HepG2 (cell line): ENCODE measurements around the gene ZNF212. TPM values are rescaled to one million over a fixed set of nuclear protein-coding genes. Genes with fewer than 3 reads are reported as not detected.

Experiments used
- ATAC-seq: fragments of 200-7000 bp; cut with Tn5 transposase; 3 replicates; pipeline ENCODE4 v1.9.1; 2020; ENCODE audit warnings: mild to moderate bottlenecking, moderate library complexity
- BruUV-seq: library from RNA; stranded (reverse); fragments of 400-500 nt; replicated peaks from 2 replicates; lab custom pipeline; 2021; lab: Mats Ljungman, UMichigan
- CTCF ChIA-PET: fragments of 300-600 bp; formaldehyde crosslinking; extraction: SDS; loops from one replicate; lab custom pipeline; 2021; ENCODE audit warnings: low total read pairs, inconsistent platforms, low intra/inter-chr PET ratio; lab: Yijun Ruan, JAX
- POLR2A ChIA-PET: fragments of 350-600 bp; sonication (Branson Sonifier 250); formaldehyde crosslinking; loops from one replicate; lab custom pipeline; 2020; ENCODE audit warnings: antibody characterized with exemption, inconsistent platforms; lab: Yijun Ruan, JAX
- DNase-seq: peaks from one replicate; pipeline ENCODE4 v3.0.0-alpha.2; 2015; ENCODE audit warnings: low spot score
- FAIRE-seq: peaks from 3 replicates; lab custom pipeline; 2011; peaks lifted over from hg19 to GRCh38; lab: Jason Lieb, UNC
- H2AFZ ChIP-seq: one replicate; pipeline ENCODE4 v1.6.1; 2011; ENCODE audit warnings: low read length, inconsistent platforms
- H3K27ac ChIP-seq: fragments of 300-600 bp; 3 replicates; pipeline ENCODE4 v1.8.0; 2011; ENCODE audit warnings: mixed run types, mild to moderate bottlenecking, mixed read lengths, low read length, inconsistent platforms; ENCODE audit not compliant: insufficient read depth; ENCODE audit errors: extremely low read length
- H3K27me3 ChIP-seq, 2 experiments: fragments of 200-600 bp in 1 of 2; 2 replicates in 1 of 2; 3 replicates in 1 of 2; pipeline versions ENCODE4 v1.6.0 to v1.8.0; 2011; ENCODE audit warnings: low read length in 2 of 2, mild to moderate bottlenecking in 2 of 2, moderate library complexity in 2 of 2, inconsistent platforms in 1 of 2; ENCODE audit not compliant: insufficient read depth in 2 of 2, control insufficient read depth in 1 of 2
- H3K36me3 ChIP-seq, 2 experiments: fragments of 200-600 bp in 1 of 2; replicated peaks in 1 of 2; 2 replicates in 1 of 2; 3 replicates in 1 of 2; pipeline versions ENCODE4 v1.5.1 to v1.8.0; 2011; ENCODE audit warnings: low read length in 2 of 2, inconsistent platforms in 1 of 2; ENCODE audit not compliant: insufficient read depth in 2 of 2, control insufficient read depth in 1 of 2
- H3K4me1 ChIP-seq: 2 replicates; pipeline ENCODE4 v1.5.1; 2012; ENCODE audit warnings: low read length, inconsistent platforms; ENCODE audit not compliant: insufficient read depth
- H3K4me2 ChIP-seq: 2 replicates; pipeline ENCODE4 v1.6.0; 2011; ENCODE audit warnings: low read depth, low read length, inconsistent platforms
- H3K4me3 ChIP-seq, 3 experiments: fragments of 200-600 bp in 1 of 3; sonication (generic), shearing (Covaris generic) in 1 of 3; replicated peaks in 1 of 3; 2 replicates each; pipeline ENCODE4 v1.5.1; 2011 to 2016; ENCODE audit warnings: low read length in 3 of 3, inconsistent platforms in 2 of 3, low read depth in 2 of 3, mild to moderate bottlenecking in 2 of 3, control low read depth in 1 of 3, mixed read lengths in 1 of 3; ENCODE audit not compliant: insufficient read depth in 1 of 3
- H3K79me2 ChIP-seq: one replicate; pipeline ENCODE4 v1.6.1; 2011; ENCODE audit warnings: low read length, inconsistent platforms; ENCODE audit not compliant: insufficient read depth
- H3K9ac ChIP-seq: 2 replicates; pipeline ENCODE4 v1.6.0; 2011; ENCODE audit warnings: mild to moderate bottlenecking, low read depth, low read length, inconsistent platforms; ENCODE audit not compliant: insufficient read depth
- H3K9me3 ChIP-seq: 2 replicates; pipeline ENCODE4 v1.5.1; 2012; ENCODE audit warnings: mild to moderate bottlenecking, low read length
- H4K20me1 ChIP-seq: 2 replicates; pipeline ENCODE4 v1.6.0; 2011; ENCODE audit warnings: inconsistent platforms, mild to moderate bottlenecking, low read length, moderate library complexity; ENCODE audit not compliant: insufficient read depth
- CENPX ChIP-seq: sonication (generic); formaldehyde crosslinking; IDR thresholded peaks from 2 replicates; pipeline ENCODE4 v1.9.0; 2021; ENCODE audit warnings: mild to moderate bottlenecking, missing genetic modification reagents, moderate library complexity
- GTF2F1 ChIP-seq: fragments of 150-350 bp; IDR thresholded peaks from 2 replicates; pipeline ENCODE4 v1.6.1; 2014; ENCODE audit warnings: low read length
- JUN ChIP-seq: sonication (generic); formaldehyde crosslinking; IDR thresholded peaks from 2 replicates; pipeline ENCODE4 v1.4.0; 2020; ENCODE audit warnings: mild to moderate bottlenecking, missing genetic modification reagents
- PRPF4 ChIP-seq: fragments of 200-400 bp; formaldehyde crosslinking; IDR thresholded peaks from 2 replicates; pipeline ENCODE4 v1.6.1; 2016; ENCODE audit warnings: low read length, low read depth; ENCODE audit not compliant: poor library complexity, severe bottlenecking
- TBL1XR1 ChIP-seq: fragments of 150-350 bp; IDR thresholded peaks from 2 replicates; pipeline ENCODE4 v1.6.1; 2014; ENCODE audit warnings: borderline replicate concordance, low read length; ENCODE audit not compliant: partially characterized antibody
- THYN1 ChIP-seq: sonication (generic); formaldehyde crosslinking; IDR thresholded peaks from 2 replicates; pipeline ENCODE4 v1.8.1; 2023; ENCODE audit warnings: low read depth, mild to moderate bottlenecking, moderate library complexity, missing genetic modification reagents, borderline replicate concordance
- ZNF121 ChIP-seq: sonication (generic); formaldehyde crosslinking; IDR thresholded peaks from 2 replicates; pipeline ENCODE4 v1.5.0; 2020; ENCODE audit warnings: mild to moderate bottlenecking, missing genetic modification reagents
- ZNF451 ChIP-seq: sonication (generic); formaldehyde crosslinking; IDR thresholded peaks from 2 replicates; pipeline ENCODE4 v1.5.0; 2020; ENCODE audit warnings: mild to moderate bottlenecking, missing genetic modification reagents
- ZNF570 ChIP-seq: sonication (generic); formaldehyde crosslinking; IDR thresholded peaks from 2 replicates; pipeline ENCODE4 v1.4.0; 2020; ENCODE audit warnings: mild to moderate bottlenecking, missing genetic modification reagents, borderline replicate concordance
- ZNF589 ChIP-seq: sonication (generic); formaldehyde crosslinking; conservative IDR thresholded peaks from 2 replicates; pipeline ENCODE4 v1.8.0; 2022; ENCODE audit warnings: mild to moderate bottlenecking, moderate library complexity, missing genetic modification reagents
- WGBS: methylation state at CpG from one replicate; pipeline ENCODE4 v1.1.6; 2017; ENCODE audit warnings: low lambda C conversion rate; 5-methylcytosine and 5-hydroxymethylcytosine counted together
- in situ Hi-C: cut with HindIII; loops from 2 replicates; pipeline ENCODE4 v1.10.0; 2017; ENCODE audit warnings: low pct_unique_long_range_greater_than_20kb; ENCODE audit not compliant: extremely low pct_ligation_motif_present
- intact Hi-C: fragments of 100-400 bp; cut with micrococcal nuclease; formaldehyde crosslinking; loops from one replicate; pipeline ENCODE4 v1.10.0; 2022; ENCODE audit not compliant: unreplicated experiment
- polyA plus RNA-seq, 8 experiments: library from polyadenylated mRNA; depleted of rRNA in 3 of 8; stranded (reverse) in 7 of 8; unstranded in 1 of 8; fragments of >200 nt; fragmentation: Illumina TruSeq in 4 of 8; extraction: Trizol in 4 of 8; gene quantifications; 2 replicates each; pipeline versions ENCODE4 v1.2.1 to v1.2.3, GENCODE V29; 2011 to 2016; ENCODE audit warnings: low read depth in 4 of 8, missing spikeins in 1 of 8, mixed read lengths in 1 of 8; ENCODE audit not compliant: insufficient read depth in 1 of 8
- total RNA-seq, 5 experiments: library from RNA; depleted of rRNA; stranded (reverse); fragments of >200 nt; fragmentation: Illumina TruSeq; extraction: Trizol; gene quantifications; 2 replicates each; pipeline ENCODE4 v1.2.3, GENCODE V29; 2016; ENCODE audit warnings: low read depth in 1 of 5
- TF ChIP-seq, protein P1 (sequence below): sonication (generic); formaldehyde crosslinking; IDR thresholded peaks from 2 replicates; pipeline ENCODE4 v1.5.1; 2020; ENCODE audit warnings: missing genetic modification reagents, mild to moderate bottlenecking, borderline replicate concordance
- TF ChIP-seq, protein P2 (sequence below): sonication (generic); formaldehyde crosslinking; IDR thresholded peaks from 2 replicates; pipeline ENCODE4 v1.4.0; 2020; ENCODE audit warnings: missing genetic modification reagents
- TF ChIP-seq, protein P3 (sequence below): sonication (generic); formaldehyde crosslinking; IDR thresholded peaks from 2 replicates; pipeline ENCODE4 v1.8.0; 2022; ENCODE audit warnings: missing genetic modification reagents, mild to moderate bottlenecking, inconsistent platforms, borderline replicate concordance
- TF ChIP-seq, protein P4 (sequence below): sonication (generic); formaldehyde crosslinking; conservative IDR thresholded peaks from 2 replicates; pipeline ENCODE4 v1.5.0; 2020; ENCODE audit warnings: missing genetic modification reagents

The ZNF212 gene
- total and polyA plus RNA-seq, 2 of the 13 experiments (the other 11 are each of a cell fraction or from before 2014, with no cell fraction given), result 2.6 to 3.8 TPM

- POLR2A ChIA-PET, result no interaction called here
These were observed 15.7 kb downstream of the ZNF212 start for GRCh38 chr7:149255174-149255573.

DNA sequence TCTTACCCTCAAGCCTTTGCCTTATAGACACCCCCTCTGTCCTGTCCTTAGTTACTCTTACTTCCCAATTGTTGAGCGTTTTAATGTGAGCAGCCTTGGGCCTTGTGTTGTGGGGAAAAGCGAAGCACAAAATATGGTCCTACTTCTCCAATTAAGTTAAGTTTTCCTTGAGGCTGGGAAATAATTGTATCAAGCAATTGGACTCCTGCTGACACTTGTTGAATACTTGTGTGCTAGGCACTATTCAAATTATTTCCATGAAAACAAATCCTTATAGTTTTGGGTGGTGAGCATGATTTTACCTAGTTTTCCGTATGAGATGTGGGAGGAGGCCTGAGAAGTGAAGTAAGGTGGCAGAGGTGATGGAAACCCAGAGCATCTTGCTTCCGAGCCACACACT, 17.1 kb downstream of the ZNF212 start:
- Histone ChIP-seq H3K79me2 (no peaks in the 10 kb centered on the region), H4K20me1 (no peaks in the 10 kb centered on the region), H3K36me3 (peaks cover 19 to 30% of the 10 kb centered on the region in 2 experiments; a peak in 4 of 5 replicates), H3K27me3 (no peaks in the 10 kb centered on the region), H2AFZ (no peak overlapping the region), H3K4me1 (peaks cover 6% of the 10 kb centered on the region; the same call in 1 of the 2 replicates), H3K4me2 (no peak overlapping the region), H3K27ac (no peak overlapping the region), H3K4me3 (no peak overlapping the region), H3K9me3 (no peaks in the 10 kb centered on the region), H3K9ac (no peak overlapping the region)
- WGBS, result 93% methylated on average over 4 of the region's 4 CpGs
- intact Hi-C loops (no loop called here), in situ Hi-C loops (no loop called here)
- no TSS peak for BruUV-seq
- ChIA-PET POLR2A (no interaction called here), CTCF (no interaction called here)
- ATAC-seq, result no peak
- FAIRE-seq, result no peak
- DNase-seq, result no peak
- no peak for TF ChIP-seq TBL1XR1
- TF ChIP-seq, protein P1, sequence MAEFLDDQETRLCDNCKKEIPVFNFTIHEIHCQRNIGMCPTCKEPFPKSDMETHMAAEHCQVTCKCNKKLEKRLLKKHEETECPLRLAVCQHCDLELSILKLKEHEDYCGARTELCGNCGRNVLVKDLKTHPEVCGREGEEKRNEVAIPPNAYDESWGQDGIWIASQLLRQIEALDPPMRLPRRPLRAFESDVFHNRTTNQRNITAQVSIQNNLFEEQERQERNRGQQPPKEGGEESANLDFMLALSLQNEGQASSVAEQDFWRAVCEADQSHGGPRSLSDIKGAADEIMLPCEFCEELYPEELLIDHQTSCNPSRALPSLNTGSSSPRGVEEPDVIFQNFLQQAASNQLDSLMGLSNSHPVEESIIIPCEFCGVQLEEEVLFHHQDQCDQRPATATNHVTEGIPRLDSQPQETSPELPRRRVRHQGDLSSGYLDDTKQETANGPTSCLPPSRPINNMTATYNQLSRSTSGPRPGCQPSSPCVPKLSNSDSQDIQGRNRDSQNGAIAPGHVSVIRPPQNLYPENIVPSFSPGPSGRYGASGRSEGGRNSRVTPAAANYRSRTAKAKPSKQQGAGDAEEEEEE (CRISPR knock-in tag), result no peak
- no peak for TF ChIP-seq CENPX
- TF ChIP-seq, protein P2, sequence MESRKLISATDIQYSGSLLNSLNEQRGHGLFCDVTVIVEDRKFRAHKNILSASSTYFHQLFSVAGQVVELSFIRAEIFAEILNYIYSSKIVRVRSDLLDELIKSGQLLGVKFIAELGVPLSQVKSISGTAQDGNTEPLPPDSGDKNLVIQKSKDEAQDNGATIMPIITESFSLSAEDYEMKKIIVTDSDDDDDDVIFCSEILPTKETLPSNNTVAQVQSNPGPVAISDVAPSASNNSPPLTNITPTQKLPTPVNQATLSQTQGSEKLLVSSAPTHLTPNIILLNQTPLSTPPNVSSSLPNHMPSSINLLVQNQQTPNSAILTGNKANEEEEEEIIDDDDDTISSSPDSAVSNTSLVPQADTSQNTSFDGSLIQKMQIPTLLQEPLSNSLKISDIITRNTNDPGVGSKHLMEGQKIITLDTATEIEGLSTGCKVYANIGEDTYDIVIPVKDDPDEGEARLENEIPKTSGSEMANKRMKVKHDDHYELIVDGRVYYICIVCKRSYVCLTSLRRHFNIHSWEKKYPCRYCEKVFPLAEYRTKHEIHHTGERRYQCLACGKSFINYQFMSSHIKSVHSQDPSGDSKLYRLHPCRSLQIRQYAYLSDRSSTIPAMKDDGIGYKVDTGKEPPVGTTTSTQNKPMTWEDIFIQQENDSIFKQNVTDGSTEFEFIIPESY (CRISPR knock-in tag), result no peak
- TF ChIP-seq ZNF451 (CRISPR knock-in tag), result no peak
- no peak for TF ChIP-seq ZNF570 (CRISPR knock-in tag)
- no peak for TF ChIP-seq GTF2F1

More at GRCh38 chr7:149255174-149255573, 15.7 kb downstream of the ZNF212 start:
- no peaks in the 10 kb centered on the region for H4K20me1 ChIP-seq
- no peak for FAIRE-seq
- 95% methylated on average over 5 of the region's 5 CpGs for WGBS
- TF ChIP-seq ZNF589 (CRISPR knock-in tag) (no peak), JUN (CRISPR knock-in tag) (no peak), PRPF4 (no peak), THYN1 (CRISPR knock-in tag) (no peak), ZNF121 (CRISPR knock-in tag) (no peak)
- TF ChIP-seq, protein P3, sequence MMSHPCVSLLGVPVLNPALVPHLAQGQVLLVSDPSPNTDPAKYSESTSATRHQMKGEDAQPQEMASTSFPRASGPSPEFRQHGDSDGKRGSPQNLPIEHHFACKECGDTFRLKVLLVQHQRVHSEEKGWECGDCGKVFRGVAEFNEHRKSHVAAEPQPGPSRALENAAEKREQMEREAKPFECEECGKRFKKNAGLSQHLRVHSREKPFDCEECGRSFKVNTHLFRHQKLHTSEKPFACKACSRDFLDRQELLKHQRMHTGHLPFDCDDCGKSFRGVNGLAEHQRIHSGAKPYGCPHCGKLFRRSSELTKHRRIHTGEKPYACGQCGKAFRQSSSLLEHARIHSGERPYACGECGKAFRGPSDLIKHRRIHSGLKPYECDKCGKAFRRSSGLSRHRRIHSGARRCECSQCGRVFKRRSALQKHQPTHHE, result no peak
- TF ChIP-seq, protein P4, sequence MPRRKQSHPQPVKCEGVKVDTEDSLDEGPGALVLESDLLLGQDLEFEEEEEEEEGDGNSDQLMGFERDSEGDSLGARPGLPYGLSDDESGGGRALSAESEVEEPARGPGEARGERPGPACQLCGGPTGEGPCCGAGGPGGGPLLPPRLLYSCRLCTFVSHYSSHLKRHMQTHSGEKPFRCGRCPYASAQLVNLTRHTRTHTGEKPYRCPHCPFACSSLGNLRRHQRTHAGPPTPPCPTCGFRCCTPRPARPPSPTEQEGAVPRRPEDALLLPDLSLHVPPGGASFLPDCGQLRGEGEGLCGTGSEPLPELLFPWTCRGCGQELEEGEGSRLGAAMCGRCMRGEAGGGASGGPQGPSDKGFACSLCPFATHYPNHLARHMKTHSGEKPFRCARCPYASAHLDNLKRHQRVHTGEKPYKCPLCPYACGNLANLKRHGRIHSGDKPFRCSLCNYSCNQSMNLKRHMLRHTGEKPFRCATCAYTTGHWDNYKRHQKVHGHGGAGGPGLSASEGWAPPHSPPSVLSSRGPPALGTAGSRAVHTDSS, result no peak
- CTCF ChIA-PET, result no interaction called here
- no peak for ATAC-seq
- no peaks in the 10 kb centered on the region for H3K27me3 ChIP-seq
- no peaks in the 10 kb centered on the region for H3K4me1 ChIP-seq
- no peak overlapping the region for H3K4me3 ChIP-seq
- no peak overlapping the region for H3K27ac ChIP-seq
- no peak overlapping the region for H3K9ac ChIP-seq
- no peak overlapping the region for H2AFZ ChIP-seq
- intact Hi-C loops, result no loop called here
- no TSS peak for BruUV-seq
- in situ Hi-C loops, result no loop called here
- no peak for DNase-seq
- H3K9me3 ChIP-seq, result no peaks in the 10 kb centered on the region
- H3K79me2 ChIP-seq, result no peaks in the 10 kb centered on the region
- H3K4me2 ChIP-seq, result no peak overlapping the region
- peaks cover 26 to 39% of the 10 kb centered on the region in 2 experiments for H3K36me3 ChIP-seq
